T-cell (primary cell): ENCODE data around the gene MCF2L2. TPM values are rescaled to one million over a fixed set of nuclear protein-coding genes. Genes with fewer than 3 reads are reported as not detected.

Experiments used
- ATAC-seq, 4 experiments: fragments of 200-7000 bp in 3 of 4; fragments of 150-1000 bp in 1 of 4; cut with Tn5 transposase; replicated peaks in 1 of 4; 1 replicate in 3 of 4; 2 replicates in 1 of 4; pipeline ENCODE4 v1.10.0; 2021; ENCODE audit warnings: moderate library complexity in 3 of 4, mild to moderate bottlenecking in 2 of 4, moderate number of reproducible peaks in 1 of 4
- CTCF ChIA-PET, 2 donors: fragments of 300-600 bp; sonication (Branson Sonifier 250); formaldehyde crosslinking; loops; one replicate each; lab custom pipeline; 2022; ENCODE audit warnings: antibody characterized with exemption in 2 of 2; lab: Charles Lee
- POLR2A ChIA-PET, 2 donors: fragments of 300-600 bp; sonication (Branson Sonifier 250); formaldehyde crosslinking; loops; one replicate each; lab custom pipeline; 2022; ENCODE audit warnings: antibody characterized with exemption in 2 of 2; lab: Charles Lee
- DNase-seq, 35 experiments: peaks; one replicate each; pipeline versions ENCODE4 v3.0.0 to v3.0.0-alpha.2; 2013 to 2023
- H3K27ac ChIP-seq: one replicate; pipeline ENCODE4 v1.5.1; 2013; ENCODE audit warnings: low read length
- H3K27me3 ChIP-seq, 2 experiments: replicated peaks in 1 of 2; 1 replicate in 1 of 2; 2 replicates in 1 of 2; pipeline versions ENCODE4 v1.6.1 to v1.7.0; 2013; ENCODE audit warnings: low read length in 1 of 2, mixed read lengths in 1 of 2; ENCODE audit not compliant: control insufficient read depth in 2 of 2, insufficient read depth in 2 of 2; ENCODE audit errors: extremely low read depth in 1 of 2
- H3K36me3 ChIP-seq, 2 donors: 1 replicate in 1 of 2; 2 replicates in 1 of 2; pipeline versions ENCODE4 v1.6.1 to v1.7.0; 2013; ENCODE audit warnings: low read length in 1 of 2; ENCODE audit not compliant: control insufficient read depth in 2 of 2, insufficient read depth in 1 of 2; ENCODE audit errors: extremely low read depth in 1 of 2
- H3K4me1 ChIP-seq, 2 experiments: 1 replicate in 1 of 2; 2 replicates in 1 of 2; pipeline versions ENCODE4 v1.6.1 to v1.7.0; 2013; ENCODE audit warnings: low read length in 2 of 2, mixed read lengths in 1 of 2; ENCODE audit not compliant: insufficient read depth in 2 of 2, control insufficient read depth in 1 of 2; ENCODE audit errors: extremely low read depth in 1 of 2
- H3K4me3 ChIP-seq, 2 donors: 1 replicate in 1 of 2; 2 replicates in 1 of 2; pipeline versions ENCODE4 v1.5.1 to v1.7.0; 2013; ENCODE audit warnings: mild to moderate bottlenecking in 2 of 2, low read length in 1 of 2, moderate library complexity in 1 of 2; ENCODE audit not compliant: control insufficient read depth in 1 of 2; ENCODE audit errors: extremely low read depth in 1 of 2
- H3K9me3 ChIP-seq: 2 replicates; pipeline ENCODE4 v1.7.0; 2013
- H3K27ac Mint-ChIP-seq, 2 donors: one replicate each; pipeline ENCODE4 v1.8.0; 2020 to 2021; ENCODE audit warnings: mild to moderate bottlenecking in 2 of 2, mixed read lengths in 2 of 2
- H3K27me3 Mint-ChIP-seq, 2 donors: one replicate each; pipeline ENCODE4 v1.8.0; 2021 to 2022; ENCODE audit warnings: mixed read lengths in 2 of 2
- H3K36me3 Mint-ChIP-seq: one replicate; pipeline ENCODE4 v1.8.0; 2021; ENCODE audit warnings: mixed read lengths
- H3K4me1 Mint-ChIP-seq, 3 donors: one replicate each; pipeline ENCODE4 v1.8.0; 2020 to 2022; ENCODE audit warnings: mixed read lengths in 3 of 3, mild to moderate bottlenecking in 1 of 3
- H3K4me3 Mint-ChIP-seq, 3 donors: one replicate each; pipeline ENCODE4 v1.8.0; 2020 to 2022; ENCODE audit warnings: mild to moderate bottlenecking in 3 of 3, mixed read lengths in 3 of 3, moderate library complexity in 3 of 3
- H3K9me3 Mint-ChIP-seq, 3 donors: one replicate each; pipeline ENCODE4 v1.8.0; 2020 to 2022; ENCODE audit warnings: mixed read lengths in 3 of 3
- WGBS: methylation state at CpG from one replicate; pipeline ENCODE4 v1.1.5; 2013; ENCODE audit warnings: missing lambda C conversion rate; ENCODE audit not compliant: insufficient coverage; 5-methylcytosine and 5-hydroxymethylcytosine counted together
- total RNA-seq, 35 experiments: library from RNA in 6 of 35; stranded (reverse) in 6 of 35; fragments of 120-200 nt in 1 of 35; gene quantifications; one replicate each; pipeline versions ENCODE4 v1.2.1 to v1.2.4 and lab custom pipeline; 2013 to 2026

MCF2L2 gene
- total RNA-seq, 5 donors from 2014 or later (not counting 1 experiment from before 2014, with no cell fraction given), result 4.8 to 8.1 (median 5.9) TPM

DNA sequence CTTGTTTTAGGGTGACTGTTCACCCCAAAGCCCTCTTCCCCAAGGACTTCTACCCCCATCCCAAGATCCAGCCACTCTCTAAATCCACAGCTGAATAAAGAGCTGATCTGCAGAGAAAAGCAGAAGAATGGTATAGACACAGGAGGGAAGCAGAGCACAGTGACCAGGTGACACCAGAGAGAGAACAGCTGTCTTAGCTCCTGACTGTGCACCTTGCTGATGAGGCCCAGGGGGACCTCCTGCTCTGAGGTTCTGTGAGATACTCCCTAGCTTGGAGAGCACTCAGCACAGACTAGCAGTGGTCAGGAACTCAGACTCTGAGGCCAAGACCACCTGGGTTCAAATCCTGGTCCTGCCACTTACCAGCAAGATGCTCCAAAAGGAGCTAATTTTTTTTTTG is 17.7 kb downstream of the MCF2L2 start:
- Mint-ChIP-seq H3K9me3 (no peaks in the 10 kb centered on the region), H3K27me3 (no peaks in the 10 kb centered on the region), H3K4me1 (peaks cover 0 to 2% (median 0%) of the 10 kb centered on the region in 3 donors), H3K4me3 (no peak overlapping the region), H3K27ac (no peak overlapping the region), H3K36me3 (no peaks in the 10 kb centered on the region)
- Histone ChIP-seq H3K27ac (no peak overlapping the region), H3K4me1 (no peaks in the 10 kb centered on the region), H3K27me3 (no peaks in the 10 kb centered on the region), H3K4me3 (no peak overlapping the region), H3K9me3 (no peaks in the 10 kb centered on the region), H3K36me3 (no peaks in the 10 kb centered on the region)
- DNase-seq (no peak), ATAC-seq (no peak)
- ChIA-PET CTCF (interaction anchor here in 1 of 2 donors (1.0 kb wide), 1 partner anchor 361 kb away, joined by 3 read pairs; no protein-coding TSS in a partner anchor), POLR2A (interaction anchor here (0.6 kb wide), 3 partner anchors 36 to 404 kb away, joined by 3 to 4 read pairs (median 4); no protein-coding TSS in a partner anchor)

DNA sequence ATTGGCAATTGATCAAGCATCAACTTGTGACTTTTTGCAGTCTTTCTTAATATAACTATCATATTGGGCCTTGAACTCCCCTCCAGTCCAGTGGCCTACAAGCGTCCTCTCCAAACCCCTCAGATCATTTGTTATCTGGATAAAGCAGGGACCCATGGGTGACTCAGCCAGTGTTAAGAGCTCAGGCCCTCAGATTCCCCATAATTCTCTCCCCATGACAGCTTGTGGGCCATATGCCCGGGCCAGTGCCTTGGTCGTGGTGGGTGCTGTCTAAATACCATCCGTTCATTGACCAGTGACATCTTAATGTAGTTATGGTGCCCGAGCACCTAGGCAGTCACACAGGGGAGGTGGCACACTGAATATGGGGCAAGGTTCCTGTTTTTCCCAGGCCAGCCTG is 18.1 kb downstream of the MCF2L2 start:
- no peaks in the 10 kb centered on the region for H3K27me3 ChIP-seq
- DNase-seq, result no peak
- no peak overlapping the region for H3K27ac ChIP-seq
- ChIA-PET POLR2A (no interaction called here), CTCF (interaction anchor here in 1 of 2 donors (0.6 kb wide), 1 partner anchor 225 kb away, joined by 3 read pairs; no protein-coding TSS in a partner anchor)
- no peak overlapping the region for H3K4me3 ChIP-seq
- H3K27ac Mint-ChIP-seq, result no peak overlapping the region
- no peaks in the 10 kb centered on the region for H3K27me3 Mint-ChIP-seq
- H3K9me3 Mint-ChIP-seq, result no peaks in the 10 kb centered on the region
- WGBS, result 84% methylated on average over 2 of the region's 5 CpGs
- peaks cover 0 to 2% (median 0%) of the 10 kb centered on the region in 3 donors for H3K4me1 Mint-ChIP-seq
- H3K36me3 Mint-ChIP-seq, result no peaks in the 10 kb centered on the region
- H3K4me1 ChIP-seq, result no peaks in the 10 kb centered on the region
- H3K4me3 Mint-ChIP-seq, result no peak overlapping the region
- no peaks in the 10 kb centered on the region for H3K9me3 ChIP-seq
- H3K36me3 ChIP-seq, result no peaks in the 10 kb centered on the region
- no peak for ATAC-seq

DNA sequence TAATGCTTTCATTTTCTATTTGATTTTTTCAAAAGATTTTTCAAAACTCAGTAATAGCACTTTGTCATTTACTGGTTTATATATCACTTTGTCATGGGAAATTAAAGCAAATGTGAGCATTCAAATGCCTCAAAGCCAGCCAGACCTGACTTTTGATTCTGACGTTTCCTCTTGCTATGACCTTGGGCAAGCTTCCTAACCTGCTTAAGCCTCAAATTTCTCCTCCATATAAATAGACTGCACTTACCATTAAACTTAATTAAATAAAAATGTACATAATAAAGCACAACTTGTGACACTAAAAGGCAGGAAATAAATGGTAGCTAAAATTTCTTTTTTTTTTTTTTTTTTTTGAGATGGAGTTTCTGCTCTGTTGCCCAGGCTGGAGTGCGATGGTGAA is 19.2 kb downstream of the MCF2L2 start:
- ATAC-seq, result no peak
- Histone ChIP-seq H3K27ac (no peak overlapping the region), H3K4me1 (peaks cover 0 to 4% of the 10 kb centered on the region in 2 experiments), H3K27me3 (no peaks in the 10 kb centered on the region), H3K9me3 (no peaks in the 10 kb centered on the region), H3K36me3 (no peaks in the 10 kb centered on the region), H3K4me3 (no peak overlapping the region)
- H3K9me3 Mint-ChIP-seq, result no peaks in the 10 kb centered on the region
- WGBS, result 60% methylated on average over 1 of the region's 2 CpGs
- ChIA-PET POLR2A (interaction anchor here (0.6 to 0.7 kb wide), 3 partner anchors 14 to 1408 kb away, joined by 3 to 9 read pairs (median 4); no protein-coding TSS in a partner anchor), CTCF (interaction anchor here (0.6 to 0.7 kb wide), 2 partner anchors 38 to 101 kb away, joined by 3 to 4 read pairs; no protein-coding TSS in a partner anchor)
- peaks cover 3 to 7% (median 6%) of the 10 kb centered on the region in 3 donors for H3K4me1 Mint-ChIP-seq
- H3K27me3 Mint-ChIP-seq, result no peaks in the 10 kb centered on the region
- no peak overlapping the region for H3K4me3 Mint-ChIP-seq
- DNase-seq, result no peak
- H3K27ac Mint-ChIP-seq, result no peak overlapping the region
- H3K36me3 Mint-ChIP-seq, result no peaks in the 10 kb centered on the region

DNA sequence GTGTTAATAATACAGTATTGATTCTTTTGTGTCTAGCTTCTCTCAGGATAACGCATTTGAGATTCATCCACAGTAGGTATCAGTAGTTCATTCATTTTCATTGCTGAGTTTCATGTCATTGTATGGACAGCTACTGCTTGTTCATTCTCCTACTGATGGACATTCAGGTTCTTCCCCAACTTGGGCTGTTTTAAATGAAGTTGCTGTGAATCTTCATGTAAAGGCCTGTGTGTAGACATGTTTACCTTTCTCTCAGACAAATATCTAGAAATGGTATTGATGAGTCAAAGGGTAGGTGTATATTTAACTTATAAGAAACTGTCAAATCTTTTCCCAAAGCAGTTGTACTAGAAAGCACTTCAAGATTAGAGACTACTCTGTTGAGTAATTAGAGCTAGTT is 26.7 kb downstream of the MCF2L2 start:
- Histone ChIP-seq H3K4me1 (peaks cover 0 to 4% of the 10 kb centered on the region in 2 experiments), H3K27ac (no peak overlapping the region), H3K27me3 (no peaks in the 10 kb centered on the region), H3K4me3 (no peak overlapping the region), H3K9me3 (no peaks in the 10 kb centered on the region), H3K36me3 (no peaks in the 10 kb centered on the region)
- no peak overlapping the region for H3K27ac Mint-ChIP-seq
- no peaks in the 10 kb centered on the region for H3K9me3 Mint-ChIP-seq
- H3K4me1 Mint-ChIP-seq, result peaks cover 7 to 17% (median 9%) of the 10 kb centered on the region in 3 donors
- no CpG with 5 or more reads among the region's 1 CpG for WGBS
- no peak for DNase-seq
- ChIA-PET CTCF (no interaction called here), POLR2A (no interaction called here)
- peaks cover 3% of the 10 kb centered on the region for H3K36me3 Mint-ChIP-seq
- H3K27me3 Mint-ChIP-seq, result no peaks in the 10 kb centered on the region
- no peak for ATAC-seq
- no peak overlapping the region for H3K4me3 Mint-ChIP-seq

DNA sequence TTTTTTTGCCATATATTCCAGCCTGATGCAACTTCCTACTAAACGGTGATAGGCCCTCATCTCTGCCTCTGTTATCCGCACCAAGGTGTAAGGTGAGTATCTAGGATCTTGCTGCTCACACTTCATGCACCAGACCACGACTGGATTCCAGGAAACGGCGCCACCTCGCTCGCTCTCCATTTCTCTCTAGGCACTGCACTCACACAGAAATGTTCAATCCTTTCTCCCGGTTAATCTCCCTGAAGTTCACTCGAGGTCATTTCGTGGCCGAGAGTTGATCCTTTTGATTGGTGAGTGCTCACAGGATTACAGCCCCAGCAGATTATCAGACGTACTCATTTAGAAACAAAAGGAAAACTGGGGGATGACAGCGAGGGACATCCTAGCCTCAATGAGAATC is 28.1 kb downstream of the MCF2L2 start:
- ATAC-seq (no peak), DNase-seq (no peak)
- Histone ChIP-seq H3K9me3 (no peaks in the 10 kb centered on the region), H3K36me3 (no peaks in the 10 kb centered on the region), H3K4me1 (peaks cover 0 to 4% of the 10 kb centered on the region in 2 experiments), H3K4me3 (no peak overlapping the region), H3K27me3 (no peaks in the 10 kb centered on the region), H3K27ac (no peak overlapping the region)
- Mint-ChIP-seq H3K27ac (no peak overlapping the region), H3K4me3 (no peak overlapping the region), H3K36me3 (peaks cover 3% of the 10 kb centered on the region), H3K27me3 (no peaks in the 10 kb centered on the region), H3K4me1 (peaks cover 7 to 17% (median 9%) of the 10 kb centered on the region in 3 donors), H3K9me3 (no peaks in the 10 kb centered on the region)
- POLR2A ChIA-PET, result no interaction called here
- 85% methylated on average over 4 of the region's 13 CpGs for WGBS
- CTCF ChIA-PET, result no interaction called here

DNA sequence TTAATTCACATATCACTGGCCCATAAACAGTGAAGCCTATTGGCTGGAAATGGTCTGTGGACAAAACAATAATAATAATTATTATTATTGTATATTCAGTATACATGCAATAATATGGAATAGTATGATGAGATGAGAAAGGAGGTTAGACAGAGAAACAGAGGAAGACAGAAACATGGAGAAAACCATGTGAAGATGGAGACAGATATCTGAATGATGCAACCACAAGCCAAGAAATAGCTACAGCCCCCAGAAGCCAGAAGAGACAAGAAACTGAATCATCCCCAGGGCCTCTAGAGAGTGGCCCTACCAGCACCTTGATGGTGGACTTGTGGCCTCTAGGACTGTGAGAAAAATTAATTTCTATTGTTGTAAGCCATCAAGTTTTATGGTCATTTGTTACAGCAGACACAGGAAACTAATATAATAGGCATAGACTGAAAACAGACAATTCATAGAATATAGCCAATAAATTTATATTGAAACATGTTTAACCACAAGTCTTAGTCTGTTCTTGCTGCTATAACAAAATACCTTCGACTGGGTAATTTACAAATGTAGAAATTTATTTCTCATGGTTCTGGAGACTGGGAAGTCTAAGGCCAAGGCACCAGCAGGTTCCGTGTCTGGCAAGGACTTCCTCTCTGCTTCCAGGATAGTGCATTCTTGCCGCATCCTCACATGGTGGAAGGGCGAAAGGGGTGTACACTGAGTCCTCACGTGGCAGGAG is 31.6 kb downstream of the MCF2L2 start:
- no peak overlapping the region for H3K27ac Mint-ChIP-seq
- H3K27me3 Mint-ChIP-seq, result no peaks in the 10 kb centered on the region
- ChIA-PET CTCF (no interaction called here), POLR2A (no interaction called here)
- H3K9me3 Mint-ChIP-seq, result no peaks in the 10 kb centered on the region
- Histone ChIP-seq H3K27ac (no peak overlapping the region), H3K4me3 (no peak overlapping the region), H3K27me3 (no peaks in the 10 kb centered on the region), H3K36me3 (no peaks in the 10 kb centered on the region), H3K9me3 (no peaks in the 10 kb centered on the region), H3K4me1 (no peaks in the 10 kb centered on the region)
- peaks cover 0 to 1% (median 0%) of the 10 kb centered on the region in 3 donors for H3K4me1 Mint-ChIP-seq
- DNase-seq, result no peak
- peaks cover 3% of the 10 kb centered on the region for H3K36me3 Mint-ChIP-seq
- ATAC-seq, result no peak
- H3K4me3 Mint-ChIP-seq, result no peak overlapping the region
- 100% methylated on average over 1 of the region's 5 CpGs for WGBS
